ENCODE results near the gene GNRHR.
A peak's percentile ranks its signal among the peaks of the same experiment; 100 is the strongest.
"Not testable (repeated sequence)": the region's sequence is repeated elsewhere in the genome, so short reads cannot be mapped to it uniquely, and the experiment has no call there.

The GNRHR gene

GRCh38 chr4:67725981-67726380, 28.2 kb downstream of the GNRHR start:
- no peak for DNase-seq

GRCh38 chr4:67725132-67725531, 29.1 kb downstream of the GNRHR start:
- DNase-seq = no peak

- DNase-seq = no peak
Observed at GRCh38 chr4:67723949-67724348, 30.2 kb downstream of the GNRHR start.

- DNase-seq = no peak
Observed at GRCh38 chr4:67723341-67723740, 30.8 kb downstream of the GNRHR start.

- no peak for DNase-seq
Observed at GRCh38 chr4:67721770-67722597, 32.2 kb downstream of the GNRHR start.

- no peak for DNase-seq
Observed at GRCh38 chr4:67721315-67721769, 32.8 kb downstream of the GNRHR start.

GRCh38 chr4:67719953-67720617, 34.1 kb downstream of the GNRHR start:
- DNase-seq = no peak

DNA sequence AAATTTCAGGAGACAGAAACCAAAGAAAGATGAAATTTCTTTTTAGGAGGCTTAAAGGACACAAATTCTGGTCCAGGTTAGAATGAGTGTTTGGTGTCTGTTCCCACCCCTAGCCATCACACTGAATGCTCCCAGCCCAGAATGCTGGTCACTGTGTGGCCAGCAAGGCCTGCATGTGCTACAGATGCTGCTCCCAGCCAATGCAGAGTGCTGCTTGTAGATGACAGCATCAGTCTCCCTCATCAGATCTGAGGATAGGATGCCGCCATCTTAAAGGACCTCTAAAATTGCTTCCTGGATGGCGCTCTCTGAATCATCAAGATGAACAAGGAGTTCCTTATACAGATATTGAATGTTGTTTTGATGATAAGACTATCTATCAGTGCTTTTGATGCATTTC, 35.3 kb downstream of the GNRHR start:
- no peak for DNase-seq

DNA sequence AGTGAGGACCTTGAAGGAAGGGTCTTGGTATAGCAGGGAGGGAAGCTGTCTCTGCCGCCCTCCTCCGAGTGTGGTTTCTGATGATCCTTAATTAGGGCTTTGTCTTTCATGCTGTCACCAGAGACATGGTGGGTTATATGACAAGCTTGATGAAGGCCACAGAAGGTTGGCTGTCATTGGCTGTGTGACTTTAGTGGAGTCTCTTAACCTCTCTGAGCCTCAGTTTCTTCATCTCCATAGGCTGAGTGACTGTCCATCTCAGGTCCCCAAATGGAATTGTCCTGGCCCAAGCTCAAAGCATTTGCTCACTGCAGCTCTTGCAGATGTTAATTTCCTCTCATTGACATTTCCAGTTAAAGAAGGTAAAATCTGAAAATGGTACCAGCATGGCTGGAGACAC, 36.6 kb downstream of the GNRHR start:
- DNase-seq = no peak

DNA sequence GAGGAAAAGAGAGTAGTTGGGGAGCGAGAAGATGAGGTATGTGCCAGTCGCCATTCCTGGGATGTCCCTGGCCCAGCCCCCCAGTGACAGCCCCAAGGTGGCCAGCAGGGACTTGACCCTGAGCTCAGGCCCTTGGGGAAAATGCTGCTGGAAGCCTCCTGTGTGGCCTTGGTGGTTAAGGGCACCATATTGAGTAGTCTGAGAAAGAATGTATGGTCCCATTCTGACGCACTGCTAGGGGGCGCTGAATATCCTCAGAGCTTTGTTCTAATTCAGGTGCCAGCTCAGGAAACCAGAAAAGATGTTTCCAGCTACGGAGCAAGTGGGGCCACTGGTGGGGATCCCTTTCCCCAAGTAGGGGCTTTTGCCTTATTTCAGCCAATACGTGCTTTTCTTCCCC, 39.2 kb downstream of the GNRHR start:
- DNase-seq = no peak

- peak; percentile 53 for DNase-seq
Observed at GRCh38 chr4:67714248-67714583, 40.0 kb downstream of the GNRHR start.

- DNase-seq = no peak
Observed at GRCh38 chr4:67713529-67714247, 40.5 kb downstream of the GNRHR start.

GRCh38 chr4:67712650-67713528, 41.3 kb downstream of the GNRHR start:
- no peak for DNase-seq

DNA sequence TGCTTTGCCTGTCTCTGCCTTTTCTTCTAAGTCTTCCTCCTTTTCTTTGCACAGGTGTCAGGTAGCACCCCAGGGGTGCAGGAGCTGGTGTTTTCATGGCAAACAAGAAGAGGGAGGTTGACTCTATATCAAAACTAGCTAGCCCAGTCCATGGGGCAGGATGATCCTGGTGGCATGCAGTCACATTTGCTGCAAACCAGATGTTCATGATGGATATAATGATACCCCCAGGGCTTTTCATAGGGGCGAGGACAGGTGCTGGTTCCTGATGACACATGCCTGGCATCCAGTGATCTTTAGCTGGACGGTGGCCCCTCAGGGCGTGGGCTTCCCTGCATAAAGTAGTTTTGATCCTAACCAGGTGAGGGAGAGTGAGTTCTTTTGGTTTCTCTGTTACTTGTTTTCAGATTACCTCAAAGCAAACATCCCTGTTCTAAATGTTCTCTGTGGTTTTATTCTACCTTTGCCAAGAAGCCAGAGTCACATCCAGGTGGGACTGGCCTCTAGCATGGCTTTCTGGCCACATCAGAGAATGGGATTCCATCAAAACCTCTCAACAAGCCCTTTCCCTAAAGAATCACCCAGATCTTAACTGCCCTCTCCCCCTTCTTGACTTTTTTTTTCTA, 42.1 kb downstream of the GNRHR start:
- DNase-seq = no peak

- not testable (repeated sequence) for DNase-seq
Observed at GRCh38 chr4:67706682-67707081, 47.5 kb downstream of the GNRHR start.

- no peak for DNase-seq
Observed at GRCh38 chr4:67704843-67705242, 49.3 kb downstream of the GNRHR start.

DNA sequence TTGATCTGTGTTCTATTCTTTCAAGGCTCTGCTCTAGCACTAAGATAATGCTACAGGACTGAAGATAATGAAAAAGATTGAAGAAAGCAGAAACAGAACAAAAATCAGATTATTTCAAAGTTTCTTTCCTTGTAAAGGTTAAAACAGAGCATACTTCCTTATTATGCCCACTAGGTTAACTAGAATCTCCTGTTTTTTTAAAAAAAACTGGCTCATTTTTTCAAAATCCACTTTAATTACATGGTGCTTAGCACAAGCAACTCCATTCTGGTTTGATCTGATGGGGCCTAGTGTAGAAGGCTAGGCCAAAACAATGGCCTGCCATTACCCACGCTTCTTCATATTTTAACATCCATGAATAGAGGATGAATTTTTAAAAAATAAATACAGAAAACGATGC, 52.0 kb downstream of the GNRHR start:
- no peak for DNase-seq

- DNase-seq = no peak
Observed at GRCh38 chr4:67701517-67701850, 52.7 kb downstream of the GNRHR start.

DNA sequence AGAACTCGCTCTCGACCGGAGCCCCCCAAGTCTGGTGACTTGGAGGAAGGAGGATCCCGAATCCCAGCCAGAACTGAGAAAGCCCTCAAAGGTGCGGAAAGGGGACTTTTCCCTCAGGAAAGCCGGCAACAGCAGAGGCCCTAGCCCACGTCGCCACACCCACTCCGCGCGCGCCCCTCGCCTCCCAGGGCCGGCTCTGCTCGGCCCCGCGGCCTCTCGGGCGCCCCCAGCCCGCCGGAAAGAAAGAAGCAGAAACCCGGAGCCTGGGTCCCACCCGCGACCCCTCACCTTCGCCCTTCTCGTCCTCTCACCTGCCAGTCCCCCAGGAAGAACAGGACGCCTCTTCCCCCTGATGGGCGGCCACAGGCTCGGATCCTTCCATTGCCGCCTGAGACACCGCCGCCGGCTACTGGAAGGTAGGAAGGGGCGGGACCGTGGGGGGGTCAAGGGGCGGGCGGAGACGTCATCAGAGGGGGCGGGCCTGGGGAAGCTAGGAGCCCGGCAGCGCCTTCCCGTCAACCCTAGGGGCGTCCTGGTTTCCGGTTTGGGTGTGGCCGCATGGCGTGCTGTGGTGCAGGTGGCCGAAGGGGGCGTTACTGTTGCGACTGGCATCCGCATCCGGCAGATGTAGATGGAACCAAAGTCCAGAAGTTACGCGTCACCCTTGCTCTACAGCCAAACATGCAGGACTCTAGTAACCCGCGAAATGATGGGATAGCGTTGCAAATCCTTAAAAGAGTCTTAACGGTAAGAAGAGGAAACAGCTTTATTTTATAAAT, 53.3 kb downstream of the GNRHR start, which contains the start of gene UBA6:
Gene UBA6, minus strand, starts transcription at position 418 of the 779 bp plus-strand sequence. Its CDS starts 36 bp downstream, at position 382.
- DNase-seq = peak; percentile 97

GRCh38 chr4:67700116-67700737, 54.0 kb downstream of the GNRHR start:
- no peak for DNase-seq

GRCh38 chr4:67699603-67700002, 54.6 kb downstream of the GNRHR start:
- DNase-seq = no peak

All from stimulated activated CD4-positive, alpha-beta T cell treated with anti-CD3 and anti-CD28 coated beads, Interleukin-15, amount 100 ng/mL, for 24 hours (primary cell).